ENCODE data around the gene PLCL2. TPM values are rescaled to one million over a fixed set of nuclear protein-coding genes. Genes with fewer than 3 reads are reported as not detected.

The PLCL2 gene
- total and polyA plus RNA-seq, 2 donors (not counting 1 experiment from before 2014, with no cell fraction given) = 4.0 to 11.9 TPM

GRCh38 chr3:16900779-16901440, 16.2 kb downstream of the PLCL2 start:
- Histone ChIP-seq H3K27me3 (ENCODE audit: control insufficient read depth, insufficient read depth, low read length) (no peaks in the 10 kb centered on the region), H3K79me2 (ENCODE audit: control insufficient read depth, insufficient read depth, low read length) (no peaks in the 10 kb centered on the region), H4K20me1 (ENCODE audit: control insufficient read depth, extremely low read depth, insufficient read depth, low read length) (no peaks in the 10 kb centered on the region), H3K9me3 (ENCODE audit: control insufficient read depth, insufficient read depth, low read depth, low read length) (no peaks in the 10 kb centered on the region), H3K4me2 (ENCODE audit: extremely low read depth, insufficient read depth, low read length) (no peak overlapping the region), H3K4me1 (ENCODE audit: control insufficient read depth, extremely low read depth, insufficient read depth, low read length) (peaks cover 3% of the 10 kb centered on the region), H3K9ac (ENCODE audit: insufficient read depth, low read length) (no peak overlapping the region), H3K36me3 (ENCODE audit: control insufficient read depth, insufficient read depth, low read length) (no peaks in the 10 kb centered on the region), H2AFZ (ENCODE audit: low read length) (no peak overlapping the region), H3K4me3 (replicated peaks in 1 of 4; ENCODE audit: control extremely low read depth in 1 of 4, insufficient read depth in 1 of 4, low read depth in 3 of 4, low read length in 4 of 4) (no peak overlapping the region), H3K27ac (ENCODE audit: insufficient read depth, low read length) (no peak overlapping the region)
- no peak for DNase-seq (ENCODE audit: low read depth in 2 of 2)
- TF ChIP-seq CTCF (conservative IDR thresholded peaks at IDR 0.05 in 1 of 2, IDR thresholded peaks at IDR 0.05 in 1 of 2; ENCODE audit: low read depth in 1 of 2, low read length in 2 of 2) (no peak), EZH2 (IDR thresholded peaks at IDR 0.05; ENCODE audit: low read length, missing control alignments) (no peak)

- H3K27ac ChIP-seq (ENCODE audit: insufficient read depth, low read length) = no peak overlapping the region
- H3K4me1 ChIP-seq (ENCODE audit: control insufficient read depth, extremely low read depth, insufficient read depth, low read length) = peaks cover 9% of the 10 kb centered on the region
- no peak overlapping the region for H3K4me2 ChIP-seq (ENCODE audit: extremely low read depth, insufficient read depth, low read length)
- H4K20me1 ChIP-seq (ENCODE audit: control insufficient read depth, extremely low read depth, insufficient read depth, low read length) = no peaks in the 10 kb centered on the region
- H3K9ac ChIP-seq (ENCODE audit: insufficient read depth, low read length) = no peak overlapping the region
- H3K27me3 ChIP-seq (ENCODE audit: control insufficient read depth, insufficient read depth, low read length) = no peaks in the 10 kb centered on the region
- H3K79me2 ChIP-seq (ENCODE audit: control insufficient read depth, insufficient read depth, low read length) = no peaks in the 10 kb centered on the region
- H3K36me3 ChIP-seq (ENCODE audit: control insufficient read depth, insufficient read depth, low read length) = no peaks in the 10 kb centered on the region
- no peaks in the 10 kb centered on the region for H3K9me3 ChIP-seq (ENCODE audit: control insufficient read depth, insufficient read depth, low read depth, low read length)
- TF ChIP-seq CTCF (conservative IDR thresholded peaks at IDR 0.05 in 1 of 2, IDR thresholded peaks at IDR 0.05 in 1 of 2; ENCODE audit: low read depth in 1 of 2, low read length in 2 of 2) = no peak
- H2AFZ ChIP-seq (ENCODE audit: low read length) = no peak overlapping the region
- no peak for DNase-seq (ENCODE audit: low read depth in 2 of 2)
- no peak overlapping the region for H3K4me3 ChIP-seq (replicated peaks in 1 of 4; ENCODE audit: control extremely low read depth in 1 of 4, insufficient read depth in 1 of 4, low read depth in 3 of 4, low read length in 4 of 4)
Measured at GRCh38 chr3:16904423-16905417, 20.0 kb downstream of the PLCL2 start.

GRCh38 chr3:16905704-16906103, 20.9 kb downstream of the PLCL2 start:
- no peak for TF ChIP-seq EZH2 (IDR thresholded peaks at IDR 0.05; ENCODE audit: low read length, missing control alignments)
- TF ChIP-seq CTCF (conservative IDR thresholded peaks at IDR 0.05 in 1 of 2, IDR thresholded peaks at IDR 0.05 in 1 of 2; ENCODE audit: low read depth in 1 of 2, low read length in 2 of 2) = no peak
- no peak for DNase-seq (ENCODE audit: low read depth in 2 of 2)
- no peaks in the 10 kb centered on the region for H3K36me3 ChIP-seq (ENCODE audit: control insufficient read depth, insufficient read depth, low read length)
- H3K27ac ChIP-seq (ENCODE audit: insufficient read depth, low read length) = no peak overlapping the region
- H2AFZ ChIP-seq (ENCODE audit: low read length) = no peak overlapping the region
- no peak overlapping the region for H3K9ac ChIP-seq (ENCODE audit: insufficient read depth, low read length)
- no peaks in the 10 kb centered on the region for H3K27me3 ChIP-seq (ENCODE audit: control insufficient read depth, insufficient read depth, low read length)
- H3K4me3 ChIP-seq (replicated peaks in 1 of 4; ENCODE audit: control extremely low read depth in 1 of 4, insufficient read depth in 1 of 4, low read depth in 3 of 4, low read length in 4 of 4) = no peak overlapping the region
- no peaks in the 10 kb centered on the region for H4K20me1 ChIP-seq (ENCODE audit: control insufficient read depth, extremely low read depth, insufficient read depth, low read length)
- no peaks in the 10 kb centered on the region for H3K9me3 ChIP-seq (ENCODE audit: control insufficient read depth, insufficient read depth, low read depth, low read length)
- no peaks in the 10 kb centered on the region for H3K79me2 ChIP-seq (ENCODE audit: control insufficient read depth, insufficient read depth, low read length)
- H3K4me1 ChIP-seq (ENCODE audit: control insufficient read depth, extremely low read depth, insufficient read depth, low read length) = peaks cover 9% of the 10 kb centered on the region
- H3K4me2 ChIP-seq (ENCODE audit: extremely low read depth, insufficient read depth, low read length) = no peak overlapping the region
